Suprapubic skin (tissue), 4 donors: ENCODE data around the gene MIER2. TPM values are rescaled to one million over a fixed set of nuclear protein-coding genes. Genes with fewer than 3 reads are reported as not detected.

Experiments used
- DNase-seq, 2 donors: peaks; one replicate each; pipeline ENCODE4 v3.0.0-alpha.2; 2019; ENCODE audit warnings: low spot score in 2 of 2
- H3K27ac ChIP-seq: fragments of 200-600 bp; sonication (generic); one replicate; pipeline ENCODE4 v1.5.1; 2019
- H3K27me3 ChIP-seq: fragments of 200-600 bp; sonication (generic); one replicate; pipeline ENCODE4 v1.5.1; 2019
- H3K36me3 ChIP-seq: fragments of 200-600 bp; sonication (generic); one replicate; pipeline ENCODE4 v1.5.1; 2019
- H3K4me1 ChIP-seq: fragments of 200-600 bp; sonication (generic); one replicate; pipeline ENCODE4 v1.5.1; 2019
- H3K4me3 ChIP-seq: fragments of 200-600 bp; sonication (generic); one replicate; pipeline ENCODE4 v1.5.1; 2019; ENCODE audit warnings: mild to moderate bottlenecking
- H3K9me3 ChIP-seq: fragments of 200-600 bp; sonication (generic); one replicate; pipeline ENCODE4 v1.5.1; 2019
- CTCF ChIP-seq, 2 donors: fragments of 200-600 bp in 1 of 2; fragments of 450-650 bp in 1 of 2; sonication (generic) in 1 of 2; IDR thresholded peaks; one replicate each; pipeline ENCODE4 v1.5.1; 2016 to 2019; ENCODE audit warnings: antibody characterized with exemption in 2 of 2, mild to moderate bottlenecking in 1 of 2, moderate library complexity in 1 of 2
- EP300 ChIP-seq: sonication (generic); formaldehyde crosslinking; IDR thresholded peaks from one replicate; pipeline ENCODE4 v1.6.1; 2017; ENCODE audit warnings: antibody characterized with exemption
- POLR2A ChIP-seq, 2 donors: fragments of 450-650 bp; IDR thresholded peaks; one replicate each; pipeline ENCODE4 v1.6.1; 2017; ENCODE audit warnings: antibody characterized with exemption in 2 of 2, mild to moderate bottlenecking in 2 of 2, moderate library complexity in 2 of 2
- POLR2AphosphoS5 ChIP-seq, 3 donors: sonication (generic); formaldehyde crosslinking; IDR thresholded peaks; one replicate each; pipeline ENCODE4 v1.6.1; 2017; ENCODE audit warnings: antibody characterized with exemption in 3 of 3
- WGBS: methylation state at CpG from one replicate; pipeline ENCODE4 v1.1.5; 2018; 5-methylcytosine and 5-hydroxymethylcytosine counted together
- total RNA-seq, 4 donors: library from RNA; depleted of rRNA; stranded (reverse); fragments of >200 nt; gene quantifications; one replicate each; pipeline ENCODE4 v1.1.0, GENCODE V29; 2016

The MIER2 gene
- total RNA-seq, 4 donors from 2014 or later, result 17.5 to 55.7 (median 44.8) TPM

GRCh38 chr19:339262-339887 lies 5.2 kb downstream of the MIER2 start:
- H3K36me3 ChIP-seq, result peaks cover 20% of the 10 kb centered on the region
- H3K4me1 ChIP-seq, result peaks cover 37% of the 10 kb centered on the region
- H3K27me3 ChIP-seq, result no peaks in the 10 kb centered on the region
- no peak for TF ChIP-seq POLR2A (IDR thresholded peaks at IDR 0.05)
- no peak for TF ChIP-seq CTCF (IDR thresholded peaks at IDR 0.05)
- TF ChIP-seq EP300, result no peak
- TF ChIP-seq POLR2AphosphoS5 (IDR thresholded peaks at IDR 0.05), result no peak
- H3K4me3 ChIP-seq, result no peak overlapping the region
- peak in 1 of 2 donors; percentile 11 for DNase-seq
- WGBS, result 89% methylated on average over 10 of the region's 10 CpGs
- H3K9me3 ChIP-seq, result no peaks in the 10 kb centered on the region
- no peak overlapping the region for H3K27ac ChIP-seq

- DNase-seq, result no peak
Measured at GRCh38 chr19:338421-338820, 6.2 kb downstream of the MIER2 start.

GRCh38 chr19:336067-336614 lies 8.5 kb downstream of the MIER2 start:
- TF ChIP-seq POLR2A (IDR thresholded peaks at IDR 0.05) (no peak), EP300 (no peak)
- 86% methylated on average over 14 of the region's 20 CpGs for WGBS
- Histone ChIP-seq H3K4me1 (peaks cover 10% of the 10 kb centered on the region), H3K27me3 (no peaks in the 10 kb centered on the region), H3K36me3 (peaks cover 33% of the 10 kb centered on the region), H3K27ac (no peak overlapping the region), H3K4me3 (no peak overlapping the region), H3K9me3 (no peaks in the 10 kb centered on the region)
- DNase-seq, result peak; percentile 46 to 60

More at GRCh38 chr19:338421-338820, 6.2 kb downstream of the MIER2 start:
- Histone ChIP-seq H3K9me3 (no peaks in the 10 kb centered on the region), H3K36me3 (peaks cover 26% of the 10 kb centered on the region), H3K27me3 (no peaks in the 10 kb centered on the region), H3K27ac (no peak overlapping the region), H3K4me1 (peaks cover 33% of the 10 kb centered on the region), H3K4me3 (no peak overlapping the region)
- TF ChIP-seq CTCF (IDR thresholded peaks at IDR 0.05) (no peak), EP300 (no peak)
- 81% methylated on average over 5 of the region's 5 CpGs for WGBS

GRCh38 chr19:335486-336066 lies 9.0 kb downstream of the MIER2 start:
- peaks cover 5% of the 10 kb centered on the region for H3K4me1 ChIP-seq
- 91% methylated on average over 14 of the region's 21 CpGs for WGBS
- no peak overlapping the region for H3K4me3 ChIP-seq
- peaks cover 38% of the 10 kb centered on the region for H3K36me3 ChIP-seq
- peak in 1 of 2 donors; percentile 49 for DNase-seq
- no peaks in the 10 kb centered on the region for H3K27me3 ChIP-seq
- TF ChIP-seq EP300 (no peak), POLR2AphosphoS5 (IDR thresholded peaks at IDR 0.05) (no peak), POLR2A (IDR thresholded peaks at IDR 0.05) (no peak), CTCF (IDR thresholded peaks at IDR 0.05) (no peak)
- no peaks in the 10 kb centered on the region for H3K9me3 ChIP-seq
- no peak overlapping the region for H3K27ac ChIP-seq

- DNase-seq, result peak in 1 of 2 donors; percentile 57
- 91% methylated on average over 6 of the region's 9 CpGs for WGBS
- peaks cover 43% of the 10 kb centered on the region for H3K36me3 ChIP-seq
Measured at GRCh38 chr19:335072-335471, 9.5 kb downstream of the MIER2 start.

More at GRCh38 chr19:335072-335471, 9.5 kb downstream of the MIER2 start:
- H3K27me3 ChIP-seq, result no peaks in the 10 kb centered on the region
- H3K9me3 ChIP-seq, result no peaks in the 10 kb centered on the region
- H3K4me3 ChIP-seq, result no peak overlapping the region
- TF ChIP-seq CTCF (IDR thresholded peaks at IDR 0.05) (no peak), POLR2A (IDR thresholded peaks at IDR 0.05) (no peak), EP300 (no peak), POLR2AphosphoS5 (IDR thresholded peaks at IDR 0.05) (no peak)
- H3K4me1 ChIP-seq, result peaks cover 2% of the 10 kb centered on the region
- H3K27ac ChIP-seq, result no peak overlapping the region
